ENCODE measurements around the gene EXD3.

EXD3 gene

GRCh38 chr9:137317718-137318511 is 105.0 kb downstream of the EXD3 start:
- no peak for DNase-seq (ENCODE audit: low spot score)

- no peak for DNase-seq (ENCODE audit: low spot score)
Measured at GRCh38 chr9:137317021-137317717, 105.8 kb downstream of the EXD3 start.

- DNase-seq (ENCODE audit: low spot score), result no peak
Measured at GRCh38 chr9:137316012-137316981, 106.7 kb downstream of the EXD3 start.

- no peak for DNase-seq (ENCODE audit: low spot score)
Measured at GRCh38 chr9:137315581-137316011, 107.4 kb downstream of the EXD3 start.

- no peak for DNase-seq (ENCODE audit: low spot score)
Measured at GRCh38 chr9:137314561-137315560, 108.1 kb downstream of the EXD3 start.

GRCh38 chr9:137313956-137314560 is 108.9 kb downstream of the EXD3 start:
- no peak for DNase-seq (ENCODE audit: low spot score)

GRCh38 chr9:137313326-137313936 is 109.5 kb downstream of the EXD3 start:
- DNase-seq (ENCODE audit: low spot score), result no peak

- DNase-seq (ENCODE audit: low spot score), result no peak
Measured at GRCh38 chr9:137312852-137313325, 110.1 kb downstream of the EXD3 start.

GRCh38 chr9:137311986-137312851 is 110.7 kb downstream of the EXD3 start:
- DNase-seq (ENCODE audit: low spot score), result no peak

GRCh38 chr9:137311171-137311985 is 111.6 kb downstream of the EXD3 start:
- no peak for DNase-seq (ENCODE audit: low spot score)

- DNase-seq (ENCODE audit: low spot score), result no peak
Measured at GRCh38 chr9:137310189-137311052, 112.5 kb downstream of the EXD3 start.

- no peak for DNase-seq (ENCODE audit: low spot score)
Measured at GRCh38 chr9:137309368-137310188, 113.4 kb downstream of the EXD3 start.

GRCh38 chr9:137308057-137308619 is 114.8 kb downstream of the EXD3 start:
- DNase-seq (ENCODE audit: low spot score), result no peak

- DNase-seq (ENCODE audit: low spot score), result no peak
Measured at GRCh38 chr9:137307255-137308056, 115.5 kb downstream of the EXD3 start.

GRCh38 chr9:137306850-137307254 is 116.1 kb downstream of the EXD3 start:
- no peak for DNase-seq (ENCODE audit: low spot score)

Data from cerebellar cortex (tissue), 1 donor.